ENCODE results near the gene GMPPB.
"Not testable (repeated sequence)": the region's sequence is repeated elsewhere in the genome, so short reads cannot be mapped to it uniquely, and the experiment has no call there.

The GMPPB gene

DNA sequence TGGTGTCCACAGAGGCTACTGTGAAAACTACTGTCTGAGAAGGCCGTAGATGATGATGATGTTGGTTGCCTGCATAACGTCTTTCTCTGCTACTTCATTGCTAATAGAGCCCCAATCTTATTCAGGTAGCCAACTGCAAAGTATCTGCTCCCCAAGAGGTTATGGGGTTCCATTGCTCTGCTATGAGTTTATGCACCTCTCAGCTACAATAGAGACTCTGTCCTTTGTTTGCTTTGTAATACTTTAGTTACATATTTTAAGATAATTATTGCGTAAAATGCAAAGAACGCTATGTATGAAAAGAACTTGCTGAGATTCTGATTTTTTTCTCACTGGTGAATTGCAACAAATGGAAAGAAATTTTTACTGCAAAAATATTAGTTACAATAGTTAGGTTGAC lies 27.8 kb upstream of the GMPPB start:
- DNase-seq: no peak
- no peak overlapping the region for H3K27ac ChIP-seq
- TF ChIP-seq, protein P1, sequence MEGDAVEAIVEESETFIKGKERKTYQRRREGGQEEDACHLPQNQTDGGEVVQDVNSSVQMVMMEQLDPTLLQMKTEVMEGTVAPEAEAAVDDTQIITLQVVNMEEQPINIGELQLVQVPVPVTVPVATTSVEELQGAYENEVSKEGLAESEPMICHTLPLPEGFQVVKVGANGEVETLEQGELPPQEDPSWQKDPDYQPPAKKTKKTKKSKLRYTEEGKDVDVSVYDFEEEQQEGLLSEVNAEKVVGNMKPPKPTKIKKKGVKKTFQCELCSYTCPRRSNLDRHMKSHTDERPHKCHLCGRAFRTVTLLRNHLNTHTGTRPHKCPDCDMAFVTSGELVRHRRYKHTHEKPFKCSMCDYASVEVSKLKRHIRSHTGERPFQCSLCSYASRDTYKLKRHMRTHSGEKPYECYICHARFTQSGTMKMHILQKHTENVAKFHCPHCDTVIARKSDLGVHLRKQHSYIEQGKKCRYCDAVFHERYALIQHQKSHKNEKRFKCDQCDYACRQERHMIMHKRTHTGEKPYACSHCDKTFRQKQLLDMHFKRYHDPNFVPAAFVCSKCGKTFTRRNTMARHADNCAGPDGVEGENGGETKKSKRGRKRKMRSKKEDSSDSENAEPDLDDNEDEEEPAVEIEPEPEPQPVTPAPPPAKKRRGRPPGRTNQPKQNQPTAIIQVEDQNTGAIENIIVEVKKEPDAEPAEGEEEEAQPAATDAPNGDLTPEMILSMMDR (IDR thresholded peaks at IDR 0.05; ENCODE audit: low read depth, low read length): no peak
- H3K27me3 ChIP-seq (ENCODE audit: insufficient read depth, low read depth, severe bottlenecking): no peaks in the 10 kb centered on the region
- H3K4me3 ChIP-seq (ENCODE audit: low read depth, low read length): no peak overlapping the region
- H3K9me3 ChIP-seq (ENCODE audit: severe bottlenecking): no peaks in the 10 kb centered on the region
- peaks cover 26% of the 10 kb centered on the region for H3K36me3 ChIP-seq

DNA sequence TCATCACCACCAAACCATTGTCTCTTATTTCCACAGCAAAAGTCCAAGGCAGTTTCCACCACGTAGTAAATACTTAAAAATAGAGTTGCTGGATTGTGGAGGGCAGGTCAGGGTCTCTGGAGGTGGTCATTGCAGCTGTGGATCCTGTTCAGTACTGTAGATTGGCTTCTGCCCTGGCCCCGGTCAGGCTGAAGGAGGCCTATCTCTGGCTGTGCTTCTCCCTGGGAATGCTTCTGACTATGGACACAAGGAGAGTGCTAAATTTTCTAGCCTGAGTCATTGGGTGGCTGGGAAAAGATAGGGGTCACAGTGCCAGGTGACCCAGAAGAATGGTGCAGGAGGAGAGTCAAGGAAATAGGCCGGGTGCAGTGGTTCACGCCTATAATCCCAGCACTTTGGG lies 26.3 kb upstream of the GMPPB start:
- Histone ChIP-seq H3K4me3 (ENCODE audit: low read depth, low read length) (no peak overlapping the region), H3K36me3 (peaks cover 26% of the 10 kb centered on the region), H3K9me3 (ENCODE audit: severe bottlenecking) (no peaks in the 10 kb centered on the region), H3K27me3 (ENCODE audit: insufficient read depth, low read depth, severe bottlenecking) (no peaks in the 10 kb centered on the region), H3K27ac (no peak overlapping the region)
- DNase-seq: no peak
- TF ChIP-seq, protein P1 (IDR thresholded peaks at IDR 0.05; ENCODE audit: low read depth, low read length): no peak

DNA sequence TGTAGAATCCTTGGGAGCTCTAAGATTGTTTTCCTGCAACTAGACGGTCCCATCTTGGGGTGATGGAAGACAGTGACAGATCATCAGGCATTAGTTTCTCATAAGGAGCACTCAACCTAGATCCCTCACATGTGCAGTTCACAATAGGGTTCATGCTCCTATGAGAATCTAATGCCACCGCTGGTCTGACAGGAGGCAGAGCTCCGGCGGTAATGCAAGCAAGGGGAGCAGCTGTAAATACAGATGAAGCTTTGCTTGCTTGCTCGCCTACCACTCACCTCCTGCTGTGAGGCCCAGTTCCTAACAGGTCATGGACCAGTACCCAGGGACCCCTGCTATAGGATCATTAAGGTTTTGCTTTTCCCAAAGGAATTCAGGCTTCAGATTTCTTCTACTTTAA lies 25.1 kb upstream of the GMPPB start:
- H3K9me3 ChIP-seq (ENCODE audit: severe bottlenecking); H3K27me3 ChIP-seq (ENCODE audit: insufficient read depth, low read depth, severe bottlenecking); H3K4me3 ChIP-seq (ENCODE audit: low read depth, low read length); DNase-seq; H3K27ac ChIP-seq: not testable (repeated sequence)
- H3K36me3 ChIP-seq: peaks cover 33% of the 10 kb centered on the region

DNA sequence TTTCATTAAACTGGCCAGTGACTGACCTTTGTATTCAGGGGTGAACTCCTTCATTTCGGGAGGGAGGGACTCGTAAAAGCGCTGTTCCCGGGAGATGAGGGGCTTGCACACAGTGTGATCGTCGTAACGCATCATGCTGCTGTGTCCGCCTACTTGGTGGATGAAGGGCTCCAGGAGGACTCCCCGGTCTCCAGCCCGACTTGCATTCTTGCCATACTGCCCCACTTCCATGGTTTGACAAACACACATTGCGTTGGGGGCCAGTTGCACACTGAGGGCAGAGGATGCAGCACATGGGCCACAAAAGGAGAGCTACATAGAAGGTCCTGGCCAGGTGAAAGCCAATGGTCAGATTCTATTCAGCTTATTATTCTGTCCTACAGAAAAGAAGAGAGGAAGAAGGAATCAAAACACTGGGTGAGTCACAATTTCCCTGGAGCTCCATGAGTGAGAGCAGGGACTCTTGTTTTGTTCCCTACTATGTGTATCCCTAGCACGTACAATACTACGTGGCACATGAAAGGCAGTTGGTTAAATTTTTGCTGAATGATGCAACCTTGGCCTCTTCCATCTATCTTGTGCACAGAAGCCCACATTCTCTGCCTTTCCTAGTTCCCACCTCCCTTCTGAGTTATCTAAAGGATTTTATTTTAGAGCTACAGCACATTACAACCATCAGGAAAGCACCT lies 24.2 kb upstream of the GMPPB start:
- TF ChIP-seq, protein P1 (IDR thresholded peaks at IDR 0.05; ENCODE audit: low read depth, low read length): no peak
- Histone ChIP-seq H3K9me3 (ENCODE audit: severe bottlenecking) (no peaks in the 10 kb centered on the region), H3K36me3 (peaks cover 39% of the 10 kb centered on the region), H3K27ac (no peak overlapping the region), H3K27me3 (ENCODE audit: insufficient read depth, low read depth, severe bottlenecking) (no peaks in the 10 kb centered on the region), H3K4me3 (ENCODE audit: low read depth, low read length) (no peak overlapping the region)
- no peak for DNase-seq

DNA sequence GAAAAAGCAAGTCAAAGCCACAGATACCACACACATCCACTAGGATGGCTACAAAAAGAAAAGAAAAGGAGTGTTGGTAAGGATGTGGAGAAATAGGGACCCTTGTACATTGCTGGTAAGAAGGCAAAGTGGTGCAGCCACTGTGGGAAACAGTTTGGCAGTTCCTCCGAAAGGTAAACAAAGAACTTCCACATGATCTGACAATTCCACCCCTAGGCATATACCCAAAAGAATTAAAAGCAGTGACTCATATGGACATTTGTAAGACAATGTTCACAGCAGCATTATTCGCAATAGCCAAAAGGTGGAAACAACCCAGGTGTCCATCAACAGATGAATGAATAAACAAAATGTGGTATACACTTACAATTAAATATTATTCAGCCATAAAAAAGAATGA lies 22.2 kb upstream of the GMPPB start:
- H3K27me3 ChIP-seq (ENCODE audit: insufficient read depth, low read depth, severe bottlenecking): no peaks in the 10 kb centered on the region
- no peak overlapping the region for H3K4me3 ChIP-seq (ENCODE audit: low read depth, low read length)
- H3K9me3 ChIP-seq (ENCODE audit: severe bottlenecking): no peaks in the 10 kb centered on the region
- DNase-seq: no peak
- peaks cover 52% of the 10 kb centered on the region for H3K36me3 ChIP-seq
- TF ChIP-seq, protein P1 (IDR thresholded peaks at IDR 0.05; ENCODE audit: low read depth, low read length): no peak
- H3K27ac ChIP-seq: no peak overlapping the region

DNA sequence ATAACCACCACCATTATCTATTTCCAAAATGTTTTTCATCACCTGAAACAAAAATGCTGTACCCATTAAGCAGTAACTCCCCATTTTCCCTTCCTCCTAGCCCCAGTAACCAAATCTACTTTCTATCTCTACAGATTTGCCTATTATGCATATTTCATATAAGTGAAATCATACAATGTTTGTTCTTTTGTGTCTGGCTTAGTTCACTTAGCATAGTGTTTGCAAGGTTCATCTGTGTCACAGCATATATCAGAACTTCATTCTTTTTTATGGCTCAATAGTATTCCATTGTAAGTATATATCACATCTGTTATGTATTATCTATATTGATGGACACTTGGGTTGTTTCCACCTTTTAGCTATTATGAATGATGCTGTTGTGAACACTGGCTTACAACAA lies 16.7 kb upstream of the GMPPB start:
- DNase-seq: no peak
- TF ChIP-seq, protein P1 (IDR thresholded peaks at IDR 0.05; ENCODE audit: low read depth, low read length): no peak
- H3K27me3 ChIP-seq (ENCODE audit: insufficient read depth, low read depth, severe bottlenecking): no peaks in the 10 kb centered on the region
- no peak overlapping the region for H3K4me3 ChIP-seq (ENCODE audit: low read depth, low read length)
- no peaks in the 10 kb centered on the region for H3K9me3 ChIP-seq (ENCODE audit: severe bottlenecking)
- peaks cover 70% of the 10 kb centered on the region for H3K36me3 ChIP-seq
- no peak overlapping the region for H3K27ac ChIP-seq
